Progenitor cell of endocrine pancreas (in vitro differentiated cells): ENCODE measurements around the gene RHBDL1. TPM values are rescaled to one million over a fixed set of nuclear protein-coding genes. Genes with fewer than 3 reads are reported as not detected.
A peak's percentile ranks its signal among the peaks of the same experiment; 100 is the strongest.

Experiments used
- DNase-seq: peaks from one replicate; pipeline ENCODE4 v3.0.0; 2021; ENCODE audit warnings: low spot score; ENCODE audit not compliant: unreplicated experiment
- H3K27ac Mint-ChIP-seq: 2 replicates; pipeline ENCODE4 v1.8.0; 2021; ENCODE audit warnings: mild to moderate bottlenecking, moderate library complexity, mixed read lengths
- H3K27me3 Mint-ChIP-seq: 2 replicates; pipeline ENCODE4 v1.8.0; 2021; ENCODE audit warnings: mixed read lengths
- H3K36me3 Mint-ChIP-seq: 2 replicates; pipeline ENCODE4 v1.8.0; 2022; ENCODE audit warnings: mixed read lengths; ENCODE audit not compliant: insufficient read depth
- H3K4me1 Mint-ChIP-seq: 2 replicates; pipeline ENCODE4 v1.8.0; 2021; ENCODE audit warnings: low read depth, mixed read lengths
- H3K4me3 Mint-ChIP-seq: 2 replicates; pipeline ENCODE4 v1.8.0; 2021; ENCODE audit warnings: low read depth, mild to moderate bottlenecking, moderate library complexity, mixed read lengths
- H3K9me3 Mint-ChIP-seq: 2 replicates; pipeline ENCODE4 v1.8.0; 2021; ENCODE audit warnings: low read depth, mixed read lengths
- total RNA-seq: library from RNA; stranded (reverse); gene quantifications from 2 replicates; pipeline ENCODE4 v1.2.1, GENCODE V29; 2021
- TF ChIP-seq, protein P1 (sequence below): fragments of 200-600 bp; sonication (generic); IDR thresholded peaks from one replicate; pipeline ENCODE4 v1.5.0; 2021; ENCODE audit warnings: antibody characterized with exemption, mild to moderate bottlenecking; ENCODE audit not compliant: unreplicated experiment

RHBDL1 gene
- total RNA-seq, 1 donor from 2014 or later = 5.2 TPM

DNA sequence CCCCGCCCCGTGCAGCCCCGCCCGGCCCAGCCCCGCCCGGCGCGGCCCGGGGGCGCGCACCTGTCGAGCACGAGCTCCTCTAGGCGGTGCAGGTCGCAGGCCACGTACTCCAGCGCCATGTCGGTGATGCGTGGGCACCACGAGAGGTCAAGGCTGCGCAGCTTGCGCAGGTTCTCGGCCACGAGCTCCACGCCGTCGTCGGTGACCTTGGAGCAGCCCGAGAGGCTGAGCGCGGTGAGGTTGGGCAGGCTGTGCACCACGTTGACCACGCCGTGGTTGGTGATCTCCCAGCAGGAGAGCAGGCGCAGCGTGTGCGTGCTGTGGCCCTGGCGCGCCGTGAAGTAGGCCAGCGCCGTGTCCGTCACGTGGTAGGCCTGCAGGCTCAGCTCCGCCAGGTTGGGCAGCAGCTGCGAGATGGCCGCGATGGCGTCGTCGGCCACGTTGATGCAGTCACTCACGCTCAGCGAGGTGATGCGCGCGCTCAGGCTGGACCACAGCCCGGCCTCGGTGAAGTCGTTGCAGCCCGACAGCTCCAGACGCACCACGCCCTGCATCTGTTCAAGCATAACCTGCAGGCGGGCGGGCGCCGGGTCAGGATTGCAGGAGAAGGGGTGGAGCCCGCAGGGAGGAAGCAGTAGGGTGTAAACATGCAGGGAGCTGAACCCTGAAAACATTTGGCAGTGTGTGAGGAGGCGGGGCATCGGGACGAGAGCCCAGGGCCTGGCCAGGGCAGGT, 20.1 kb downstream of the RHBDL1 start:
- no peak for DNase-seq
- H3K9me3 Mint-ChIP-seq = no peaks in the 10 kb centered on the region
- no peaks in the 10 kb centered on the region for H3K4me1 Mint-ChIP-seq
- H3K36me3 Mint-ChIP-seq = no peaks in the 10 kb centered on the region
- H3K4me3 Mint-ChIP-seq = peak overlapping the region; percentile 7
- H3K27me3 Mint-ChIP-seq = peaks cover 62% of the 10 kb centered on the region
- TF ChIP-seq, protein P1, sequence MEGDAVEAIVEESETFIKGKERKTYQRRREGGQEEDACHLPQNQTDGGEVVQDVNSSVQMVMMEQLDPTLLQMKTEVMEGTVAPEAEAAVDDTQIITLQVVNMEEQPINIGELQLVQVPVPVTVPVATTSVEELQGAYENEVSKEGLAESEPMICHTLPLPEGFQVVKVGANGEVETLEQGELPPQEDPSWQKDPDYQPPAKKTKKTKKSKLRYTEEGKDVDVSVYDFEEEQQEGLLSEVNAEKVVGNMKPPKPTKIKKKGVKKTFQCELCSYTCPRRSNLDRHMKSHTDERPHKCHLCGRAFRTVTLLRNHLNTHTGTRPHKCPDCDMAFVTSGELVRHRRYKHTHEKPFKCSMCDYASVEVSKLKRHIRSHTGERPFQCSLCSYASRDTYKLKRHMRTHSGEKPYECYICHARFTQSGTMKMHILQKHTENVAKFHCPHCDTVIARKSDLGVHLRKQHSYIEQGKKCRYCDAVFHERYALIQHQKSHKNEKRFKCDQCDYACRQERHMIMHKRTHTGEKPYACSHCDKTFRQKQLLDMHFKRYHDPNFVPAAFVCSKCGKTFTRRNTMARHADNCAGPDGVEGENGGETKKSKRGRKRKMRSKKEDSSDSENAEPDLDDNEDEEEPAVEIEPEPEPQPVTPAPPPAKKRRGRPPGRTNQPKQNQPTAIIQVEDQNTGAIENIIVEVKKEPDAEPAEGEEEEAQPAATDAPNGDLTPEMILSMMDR = no peak
- no peak overlapping the region for H3K27ac Mint-ChIP-seq

DNA sequence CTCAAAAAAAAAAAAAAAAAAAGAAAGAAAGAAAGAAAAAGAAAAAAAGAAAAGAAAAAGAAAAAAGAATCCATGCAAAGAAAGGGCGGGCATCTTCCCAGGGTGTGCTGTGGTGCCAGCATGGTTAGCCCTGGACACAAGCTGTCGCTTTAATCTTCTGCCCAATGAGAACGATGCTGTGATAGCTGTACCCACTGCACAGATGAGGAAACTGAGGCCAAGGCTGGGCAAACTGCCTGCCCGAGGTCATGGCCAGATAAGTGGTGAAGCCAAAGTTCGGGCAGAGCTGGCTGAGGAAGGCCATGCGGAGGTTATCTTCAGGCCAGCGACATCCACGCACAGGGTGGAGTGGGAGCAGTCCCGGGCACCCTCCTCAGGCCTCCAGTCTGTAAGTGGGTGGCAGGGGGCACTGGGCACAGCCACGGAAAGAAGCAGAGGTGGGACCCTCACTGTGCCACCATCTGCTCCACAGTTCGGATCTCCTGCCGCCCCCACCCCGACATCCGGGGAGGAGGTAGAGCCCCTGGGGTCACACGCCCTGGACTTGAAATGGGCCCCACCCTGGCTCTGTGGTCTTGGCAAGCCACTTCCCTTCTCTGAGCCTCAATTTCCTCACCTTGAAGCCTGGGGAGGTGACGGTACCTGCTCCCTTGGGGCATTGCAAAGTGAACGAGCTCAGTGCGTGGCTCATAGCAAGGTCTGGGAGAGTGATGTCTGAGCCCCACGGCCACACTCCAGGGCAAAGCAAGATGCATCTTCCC, 23.6 kb downstream of the RHBDL1 start:
- peaks cover 66% of the 10 kb centered on the region for H3K27me3 Mint-ChIP-seq
- H3K9me3 Mint-ChIP-seq = no peaks in the 10 kb centered on the region
- H3K36me3 Mint-ChIP-seq = no peaks in the 10 kb centered on the region

GRCh38 chr16:700684-701584, 25.5 kb downstream of the RHBDL1 start:
- no peaks in the 10 kb centered on the region for H3K9me3 Mint-ChIP-seq
- H3K36me3 Mint-ChIP-seq = no peaks in the 10 kb centered on the region
- H3K4me1 Mint-ChIP-seq = no peaks in the 10 kb centered on the region
- TF ChIP-seq, protein P1 = no peak
- no peak overlapping the region for H3K4me3 Mint-ChIP-seq
- peaks cover 62% of the 10 kb centered on the region for H3K27me3 Mint-ChIP-seq
- H3K27ac Mint-ChIP-seq = no peak overlapping the region
- peak; percentile 70 for DNase-seq

More for the DNA sequence above, 23.6 kb downstream of the RHBDL1 start:
- TF ChIP-seq, protein P1 = no peak
- no peak overlapping the region for H3K27ac Mint-ChIP-seq
- no peak for DNase-seq
- no peaks in the 10 kb centered on the region for H3K4me1 Mint-ChIP-seq
- H3K4me3 Mint-ChIP-seq = no peak overlapping the region

- Mint-ChIP-seq H3K36me3 (no peaks in the 10 kb centered on the region), H3K4me3 (no peak overlapping the region), H3K4me1 (no peaks in the 10 kb centered on the region), H3K9me3 (no peaks in the 10 kb centered on the region), H3K27me3 (peaks cover 65% of the 10 kb centered on the region), H3K27ac (no peak overlapping the region)
- no peak for DNase-seq
- TF ChIP-seq, protein P1 = no peak
Measured at GRCh38 chr16:702341-702740, 26.9 kb downstream of the RHBDL1 start.

DNA sequence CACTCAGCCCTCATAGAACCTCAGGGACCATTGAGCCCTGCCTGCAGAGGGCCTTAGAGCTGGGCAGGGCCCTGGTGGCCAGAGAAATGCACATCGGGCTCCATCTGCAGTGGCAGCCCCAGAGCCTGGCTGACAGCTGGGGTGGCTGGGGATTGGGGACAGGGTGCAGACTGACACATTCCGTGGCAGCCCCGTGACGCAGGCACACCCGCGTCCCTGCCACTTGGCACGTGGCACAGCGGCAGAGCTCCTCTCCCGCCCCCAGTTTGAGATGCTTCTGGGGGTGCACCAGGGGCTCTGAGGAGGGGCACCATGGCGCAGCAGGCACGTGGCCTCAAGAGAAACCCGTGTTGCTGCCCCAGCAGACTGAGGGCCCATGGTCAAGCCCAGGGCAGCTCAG, 27.9 kb downstream of the RHBDL1 start:
- Mint-ChIP-seq H3K4me1 (no peaks in the 10 kb centered on the region), H3K27me3 (peaks cover 64% of the 10 kb centered on the region), H3K27ac (no peak overlapping the region), H3K36me3 (no peaks in the 10 kb centered on the region), H3K4me3 (no peak overlapping the region), H3K9me3 (no peaks in the 10 kb centered on the region)
- TF ChIP-seq, protein P1 = no peak
- DNase-seq = no peak
